WTC11 (cell line): ENCODE measurements around the gene TAOK3.

ENCODE experiments used
- ATF3 ChIP-seq: sonication (generic); formaldehyde crosslinking; conservative IDR thresholded peaks from 2 replicates; pipeline ENCODE4 v1.8.1; 2022; ENCODE audit warnings: mild to moderate bottlenecking, missing genetic modification reagents
- E2F5 ChIP-seq: sonication (generic); formaldehyde crosslinking; IDR thresholded peaks from 2 replicates; pipeline ENCODE4 v1.8.1; 2022; ENCODE audit warnings: mild to moderate bottlenecking, moderate library complexity, missing genetic modification reagents
- TEAD1 ChIP-seq: sonication (generic); formaldehyde crosslinking; IDR thresholded peaks from 2 replicates; pipeline ENCODE4 v1.8.0; 2022; ENCODE audit warnings: mild to moderate bottlenecking, missing genetic modification reagents
- TF ChIP-seq, protein P1 (sequence below): fragments of 200-600 bp; IDR thresholded peaks from 2 replicates; pipeline ENCODE4 v1.8.0; 2022; ENCODE audit warnings: antibody characterized with exemption

- TF ChIP-seq E2F5 (CRISPR knock-in tag) (peak; percentile 89), TEAD1 (CRISPR knock-in tag) (no peak; the same call in 1 of the 2 replicates), ATF3 (CRISPR knock-in tag) (no peak)
- TF ChIP-seq, protein P1, sequence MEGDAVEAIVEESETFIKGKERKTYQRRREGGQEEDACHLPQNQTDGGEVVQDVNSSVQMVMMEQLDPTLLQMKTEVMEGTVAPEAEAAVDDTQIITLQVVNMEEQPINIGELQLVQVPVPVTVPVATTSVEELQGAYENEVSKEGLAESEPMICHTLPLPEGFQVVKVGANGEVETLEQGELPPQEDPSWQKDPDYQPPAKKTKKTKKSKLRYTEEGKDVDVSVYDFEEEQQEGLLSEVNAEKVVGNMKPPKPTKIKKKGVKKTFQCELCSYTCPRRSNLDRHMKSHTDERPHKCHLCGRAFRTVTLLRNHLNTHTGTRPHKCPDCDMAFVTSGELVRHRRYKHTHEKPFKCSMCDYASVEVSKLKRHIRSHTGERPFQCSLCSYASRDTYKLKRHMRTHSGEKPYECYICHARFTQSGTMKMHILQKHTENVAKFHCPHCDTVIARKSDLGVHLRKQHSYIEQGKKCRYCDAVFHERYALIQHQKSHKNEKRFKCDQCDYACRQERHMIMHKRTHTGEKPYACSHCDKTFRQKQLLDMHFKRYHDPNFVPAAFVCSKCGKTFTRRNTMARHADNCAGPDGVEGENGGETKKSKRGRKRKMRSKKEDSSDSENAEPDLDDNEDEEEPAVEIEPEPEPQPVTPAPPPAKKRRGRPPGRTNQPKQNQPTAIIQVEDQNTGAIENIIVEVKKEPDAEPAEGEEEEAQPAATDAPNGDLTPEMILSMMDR = peak; percentile 96
Observed at GRCh38 chr12:118376089-118377020, 3.6 kb upstream of the TAOK3 start, which contains the start of gene SUDS3.
